HG03039 (cell line): Measurements from ENCODE around the gene STUM.
A peak's percentile ranks its signal among the peaks of the same experiment; 100 is the strongest.
"Not testable (repeated sequence)": the region's sequence is repeated elsewhere in the genome, so short reads cannot be mapped to it uniquely, and the experiment has no call there.

Source experiments
- ATAC-seq: cut with Tn5 transposase; IDR thresholded peaks from one replicate; pipeline ENCODE4 v1.9.1; 2021; ENCODE audit warnings: mild to moderate bottlenecking, moderate library complexity; ENCODE audit not compliant: unreplicated experiment

Gene STUM

DNA sequence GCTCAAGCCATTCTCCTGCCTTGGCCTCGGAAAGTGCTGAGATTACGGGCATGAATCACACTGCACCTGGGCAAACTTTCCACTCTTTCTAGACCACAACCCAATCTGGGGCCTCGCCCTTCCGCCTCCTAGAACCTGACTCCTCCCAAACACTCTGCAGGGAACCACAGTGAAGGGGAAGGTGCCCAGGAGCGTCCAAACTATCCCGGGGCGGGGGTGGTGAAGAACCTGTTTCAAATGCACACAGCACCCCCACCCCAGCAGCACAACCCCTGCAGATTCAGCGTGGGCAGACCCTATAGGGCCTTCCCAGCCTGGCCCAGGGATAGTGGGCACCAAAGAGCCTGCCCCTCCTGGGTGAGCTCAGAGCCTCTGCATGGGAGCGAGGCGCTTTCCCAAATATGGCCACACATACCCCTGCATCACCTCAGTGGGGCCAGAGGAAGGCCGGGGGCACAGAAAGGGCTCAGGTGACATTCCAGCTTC is 86.9 kb downstream of the STUM start:
- ATAC-seq: no peak

DNA sequence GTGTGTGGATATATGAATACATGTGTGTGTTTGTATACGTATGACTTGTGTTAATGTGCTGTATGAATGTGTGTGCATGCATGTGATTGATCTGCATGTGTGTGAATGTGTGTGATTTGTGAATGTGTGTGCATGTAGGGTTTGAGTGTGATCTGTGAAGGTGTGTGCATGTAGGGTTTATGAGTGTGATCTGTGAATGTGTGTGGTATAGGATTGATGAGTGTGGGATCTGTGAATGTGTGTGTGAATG is 88.2 kb downstream of the STUM start:
- ATAC-seq: no peak

GRCh38 chr1:226637147-226637935 is 88.8 kb downstream of the STUM start:
- ATAC-seq: no peak

DNA sequence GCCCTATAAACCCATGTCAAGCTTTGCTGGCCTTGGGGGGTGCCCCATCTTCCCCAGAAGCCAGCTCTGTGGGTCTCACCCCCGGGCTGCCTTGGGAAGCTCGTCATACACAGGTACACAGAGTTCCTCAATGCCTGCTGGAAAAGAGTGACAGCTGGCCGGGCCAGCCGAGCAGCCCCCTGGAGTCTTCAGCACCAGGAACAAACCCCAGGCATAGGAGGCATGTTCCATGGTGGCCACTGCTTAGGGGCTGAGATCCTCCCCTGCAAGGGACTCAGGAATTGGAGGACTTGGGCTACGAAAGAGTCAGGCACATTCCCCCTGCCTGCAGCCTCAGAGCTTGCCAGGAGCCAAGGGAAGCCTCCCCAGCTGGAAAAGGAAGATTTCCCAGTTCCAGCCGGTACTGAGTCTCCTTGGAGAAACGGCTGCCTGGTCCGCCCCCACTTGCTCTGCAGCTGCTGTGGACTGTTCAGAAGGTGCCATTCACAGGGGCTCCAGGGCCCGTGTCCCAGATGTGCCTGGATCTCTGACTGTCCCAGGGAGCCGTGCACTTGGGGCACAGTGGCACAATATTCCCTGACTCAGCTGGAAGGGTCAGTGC is 89.5 kb downstream of the STUM start:
- no peak for ATAC-seq

DNA sequence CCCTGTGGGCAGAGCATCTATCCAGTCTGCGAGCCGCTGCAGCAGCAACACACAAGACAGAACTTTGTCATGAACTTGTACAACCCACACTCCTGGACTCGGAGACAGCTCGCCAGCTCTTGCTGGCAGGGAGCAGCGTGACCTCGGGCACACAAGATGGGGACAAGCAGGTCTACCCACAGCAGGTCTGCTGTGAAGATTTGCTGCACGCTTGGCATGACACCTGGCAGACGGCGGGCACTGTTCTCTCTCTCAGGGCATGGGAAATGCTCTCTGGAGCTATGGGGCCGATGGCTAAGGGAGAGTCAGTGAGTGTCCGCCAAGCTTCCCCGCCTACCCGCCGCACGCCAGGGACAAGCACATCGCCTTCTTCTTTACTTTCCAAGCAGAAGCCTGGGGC is 90.0 kb downstream of the STUM start:
- ATAC-seq: no peak

DNA sequence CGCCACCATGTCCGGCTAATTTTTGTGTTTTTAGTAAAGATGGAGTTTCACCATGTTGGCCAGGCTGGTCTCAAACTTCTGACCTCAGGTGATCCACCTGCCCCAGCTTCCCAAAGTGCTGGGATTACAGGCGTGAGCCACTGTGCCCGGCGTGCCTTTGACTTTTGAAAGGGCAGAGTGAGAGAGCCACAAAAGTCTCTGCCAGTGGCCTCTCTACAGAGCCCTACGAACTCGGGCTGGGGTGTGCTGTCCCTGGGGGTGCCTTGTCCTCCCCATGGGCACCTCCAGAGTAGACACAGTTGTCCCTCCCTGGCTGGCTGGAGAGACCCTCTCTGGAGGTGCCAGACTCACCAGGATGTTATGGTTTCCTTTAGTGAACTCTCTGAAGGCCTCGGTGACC is 90.6 kb downstream of the STUM start:
- not testable (repeated sequence) for ATAC-seq

- ATAC-seq: no peak
These were observed 91.1 kb downstream of the STUM start for GRCh38 chr1:226639631-226640061.

DNA sequence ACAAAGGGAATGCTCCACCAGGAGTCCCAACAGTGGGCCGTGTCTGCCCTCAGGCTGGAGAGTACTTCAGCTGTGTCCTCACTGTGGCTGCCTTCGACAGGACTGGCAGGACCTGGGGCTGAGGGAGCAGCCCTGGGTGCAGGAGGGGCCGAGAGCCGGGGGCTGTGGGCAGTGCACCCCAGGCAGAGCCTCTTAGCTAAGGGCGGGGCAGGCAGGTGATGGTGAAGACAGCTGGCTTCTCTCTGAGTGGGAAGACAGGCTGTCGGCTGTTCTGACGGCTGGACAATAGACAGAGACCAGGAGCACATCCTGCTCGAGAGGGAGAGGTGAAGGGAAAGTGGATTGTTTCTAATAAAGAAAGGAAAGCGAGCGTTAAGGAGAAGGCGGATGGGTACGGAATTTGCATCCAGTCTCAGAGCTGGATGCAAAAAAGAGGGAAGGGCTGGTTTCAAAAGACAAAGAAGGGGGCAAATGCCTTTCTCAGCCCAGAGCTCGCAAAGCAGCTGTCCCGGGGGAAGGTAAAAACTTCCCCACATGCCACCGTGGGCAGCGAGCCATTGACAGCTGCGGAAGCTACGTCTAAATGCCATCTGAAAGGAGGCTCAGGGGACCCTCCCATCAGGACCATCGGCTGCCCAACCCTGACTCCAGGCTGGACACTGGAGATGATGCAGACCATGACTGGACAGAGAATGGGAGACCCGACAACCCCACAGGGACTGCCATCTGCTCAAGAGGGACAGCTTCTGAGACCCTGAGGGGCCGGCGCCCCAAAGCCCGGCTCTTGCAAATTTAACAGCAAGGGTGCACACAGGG is 92.0 kb downstream of the STUM start:
- no peak for ATAC-seq

DNA sequence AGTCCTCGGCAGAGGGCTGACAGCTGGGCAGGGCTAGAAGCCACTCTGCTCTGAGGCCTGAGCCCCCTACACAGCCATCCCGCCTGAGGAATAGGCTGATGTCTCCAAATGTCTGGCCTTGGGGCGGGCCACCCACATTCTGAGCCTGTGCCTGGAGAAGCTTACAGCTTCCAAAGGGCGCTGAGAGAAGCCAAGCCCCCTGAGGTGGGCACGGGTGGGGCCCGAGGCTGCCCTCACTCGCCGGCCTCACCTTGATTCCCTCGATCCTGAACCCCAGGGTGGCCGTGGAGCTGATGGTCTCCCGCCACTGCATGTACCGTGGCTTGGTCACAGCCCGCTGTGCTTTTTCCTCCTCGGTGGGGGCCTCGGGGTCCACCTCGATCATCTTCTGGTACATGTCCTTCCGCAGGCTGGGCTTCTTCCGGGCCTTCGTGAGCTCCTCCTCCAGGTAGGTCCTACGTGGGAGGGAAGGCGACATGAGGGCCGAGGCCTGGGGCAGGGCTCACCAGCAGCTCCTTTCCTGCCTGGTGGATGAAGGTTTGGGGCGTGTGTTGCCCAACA is 93.2 kb downstream of the STUM start:
- no peak for ATAC-seq

DNA sequence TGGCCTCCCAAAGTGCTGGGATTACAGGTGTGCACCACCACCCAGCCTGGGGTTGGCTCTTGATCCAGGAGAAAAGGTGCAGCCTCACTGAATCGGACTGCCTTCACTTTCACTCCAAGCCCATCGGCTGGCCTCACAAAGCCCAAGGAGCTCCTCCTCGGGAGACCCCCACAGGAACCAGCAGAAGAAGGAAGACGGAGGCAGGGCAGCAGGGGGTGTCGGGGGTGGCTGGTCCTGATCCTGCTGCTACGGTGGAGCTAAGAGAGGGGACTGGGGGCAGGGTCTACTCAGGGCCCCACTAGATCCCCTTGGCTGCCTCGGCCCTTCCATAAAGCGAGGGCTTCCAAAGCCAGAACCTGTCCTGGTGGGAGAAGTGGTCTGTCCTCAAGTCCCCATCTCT is 93.9 kb downstream of the STUM start:
- ATAC-seq: no peak

GRCh38 chr1:226643177-226643576 is 94.6 kb downstream of the STUM start:
- peak; percentile 76 for ATAC-seq

- ATAC-seq: no peak
These were observed 95.3 kb downstream of the STUM start for GRCh38 chr1:226643611-226644540.

- no peak for ATAC-seq
These were observed 96.1 kb downstream of the STUM start for GRCh38 chr1:226644541-226645176.

DNA sequence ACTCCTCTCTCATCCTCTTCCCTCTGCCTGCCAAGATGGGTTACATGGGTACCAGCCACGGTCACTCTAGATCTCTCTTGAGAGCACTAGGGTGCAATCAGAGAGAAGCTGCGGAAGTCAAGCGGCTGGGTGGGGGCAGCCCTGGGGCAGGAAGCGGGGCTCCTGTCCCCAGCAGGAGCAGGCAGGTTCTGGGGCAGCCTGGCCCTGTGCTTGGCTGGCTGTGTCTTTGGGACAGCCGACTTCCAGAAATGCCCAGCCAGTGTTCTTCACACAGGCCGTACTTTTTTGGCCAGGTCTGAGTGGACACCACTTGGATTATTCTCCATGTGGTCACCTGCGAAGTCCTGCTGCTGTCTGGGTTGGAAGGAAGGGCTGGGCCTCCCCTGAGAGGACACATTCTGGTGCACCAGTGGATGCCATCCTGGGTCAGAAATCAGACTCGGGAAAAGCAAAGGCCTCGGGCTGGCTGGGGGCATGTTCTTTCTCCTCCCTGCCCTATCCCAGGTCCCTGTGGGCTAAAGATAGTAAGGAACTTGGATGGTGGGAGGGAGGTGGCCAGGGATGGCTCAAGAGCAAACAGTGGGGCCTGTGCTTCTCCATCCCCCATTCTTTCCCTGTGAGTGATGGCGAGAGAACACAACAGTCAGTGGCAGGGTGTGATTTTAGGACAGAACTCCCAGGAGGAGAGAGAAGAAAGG is 96.9 kb downstream of the STUM start:
- no peak for ATAC-seq

DNA sequence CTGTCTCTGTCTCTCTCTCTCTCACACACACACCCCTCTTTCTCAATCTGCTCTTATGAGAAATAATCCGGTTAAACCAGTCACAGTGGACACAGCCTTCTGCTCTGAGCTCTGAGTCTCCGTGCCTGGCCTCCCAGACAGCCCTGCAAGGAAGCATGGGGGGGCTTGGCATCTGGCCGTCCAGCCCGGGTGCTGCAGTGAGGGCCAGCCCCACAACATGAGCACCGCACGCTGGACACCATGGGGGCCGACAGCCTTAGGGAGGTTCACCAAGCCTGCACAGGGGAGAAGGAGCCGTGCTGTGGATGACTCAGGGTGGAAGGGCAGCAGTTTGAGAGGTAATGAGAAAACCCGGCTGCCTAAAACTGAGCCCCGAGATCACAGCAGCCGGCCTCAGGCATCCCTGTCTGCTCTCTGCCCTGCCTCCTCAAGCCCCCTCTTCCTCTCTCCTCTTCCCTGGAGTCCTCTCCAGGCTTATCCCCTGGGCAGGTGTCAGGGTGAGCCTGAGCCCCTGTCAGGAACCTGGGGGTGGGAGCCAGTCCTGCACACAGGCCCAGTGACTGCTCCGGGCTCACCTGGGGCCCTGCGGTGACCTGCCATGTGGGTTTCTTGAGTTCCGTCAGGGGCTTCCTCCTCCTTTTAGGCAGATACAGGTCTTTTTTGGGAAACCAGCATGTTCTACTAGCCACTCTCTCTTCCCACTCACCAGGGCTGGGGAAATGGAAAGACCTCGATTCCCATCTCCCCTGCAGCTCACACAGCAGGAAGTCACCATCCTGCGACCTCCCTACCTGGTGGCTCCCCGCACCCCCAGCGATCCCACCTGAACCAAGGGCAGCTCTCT is 97.7 kb downstream of the STUM start:
- ATAC-seq: no peak

DNA sequence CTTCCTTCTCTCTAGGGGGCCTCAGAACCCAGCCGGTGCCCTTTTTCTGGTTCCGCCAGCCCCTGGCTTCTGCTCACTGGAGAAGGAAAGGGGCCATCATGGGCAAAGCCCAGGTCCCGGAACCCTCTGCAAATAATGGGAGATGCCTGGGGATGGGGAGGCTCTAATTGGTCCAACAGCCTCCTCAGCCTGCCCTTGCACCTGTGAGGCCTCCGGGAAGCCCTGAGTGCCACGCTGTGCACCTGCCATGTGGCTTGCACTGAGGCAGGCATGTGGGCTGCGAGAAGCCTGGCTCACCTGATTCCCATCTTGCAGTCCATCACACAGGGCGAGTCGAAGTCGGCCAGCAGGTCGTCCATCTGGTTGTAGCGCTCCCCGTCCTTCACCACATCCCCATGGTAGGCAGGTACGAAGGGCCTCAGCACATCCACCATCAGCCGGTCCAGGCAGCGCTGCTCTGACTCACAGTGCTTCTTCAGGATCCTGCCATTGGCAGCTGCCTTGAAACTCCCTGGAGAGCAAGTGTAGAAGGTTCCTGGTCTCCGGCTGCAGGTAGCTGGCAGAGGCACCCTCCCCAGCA is 98.4 kb downstream of the STUM start:
- ATAC-seq: no peak

GRCh38 chr1:226647719-226648118 is 99.2 kb downstream of the STUM start:
- ATAC-seq: no peak

GRCh38 chr1:226648421-226648820 is 99.9 kb downstream of the STUM start:
- no peak for ATAC-seq
